ENCODE data around the gene OSBPL8. TPM values are rescaled to one million over a fixed set of nuclear protein-coding genes. Genes with fewer than 3 reads are reported as not detected.

Gene OSBPL8
- total RNA-seq, 2 experiments from 2014 or later, result 119 to 130 TPM

DNA sequence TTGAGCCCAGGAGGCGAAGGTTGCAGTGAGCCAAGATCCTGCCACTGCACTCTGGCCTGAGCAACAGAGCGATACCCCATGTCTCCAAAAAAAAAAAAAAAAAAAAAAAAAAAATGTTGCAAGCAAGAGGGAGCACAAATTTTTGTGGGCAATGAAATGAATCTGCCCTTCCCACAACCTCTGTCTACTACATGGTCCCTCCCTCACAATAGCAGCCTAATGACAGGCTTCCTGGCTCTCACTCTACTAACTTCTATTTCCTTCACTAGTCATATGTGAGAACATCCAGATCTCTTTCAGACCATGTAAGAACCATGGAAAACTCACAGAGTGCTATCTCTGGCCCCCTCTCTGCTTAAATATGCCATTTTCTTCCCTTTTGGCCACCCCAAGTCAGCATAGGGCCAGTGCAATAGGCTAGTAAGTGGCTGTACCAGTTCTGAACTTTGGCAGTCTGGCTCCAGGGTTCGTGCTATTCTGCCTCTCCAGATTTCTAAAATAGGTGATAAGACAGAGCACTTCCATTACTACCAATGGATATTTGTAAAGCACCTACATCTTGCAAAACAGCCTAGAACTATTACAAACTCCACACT is 7.1 kb downstream of the OSBPL8 start:
- H3K4me1 Mint-ChIP-seq, result peaks cover 72% of the 10 kb centered on the region
- no peaks in the 10 kb centered on the region for H3K9me3 Mint-ChIP-seq
- POLR2A ChIA-PET, result no interaction called here
- H3K4me3 Mint-ChIP-seq, result no peak overlapping the region
- CTCF ChIA-PET, result no interaction called here
- H3K27me3 Mint-ChIP-seq, result no peaks in the 10 kb centered on the region
- no peak overlapping the region for H3K27ac Mint-ChIP-seq
- H3K36me3 Mint-ChIP-seq (ENCODE audit: low read depth), result peaks cover 38% of the 10 kb centered on the region
- no peak for DNase-seq

DNA sequence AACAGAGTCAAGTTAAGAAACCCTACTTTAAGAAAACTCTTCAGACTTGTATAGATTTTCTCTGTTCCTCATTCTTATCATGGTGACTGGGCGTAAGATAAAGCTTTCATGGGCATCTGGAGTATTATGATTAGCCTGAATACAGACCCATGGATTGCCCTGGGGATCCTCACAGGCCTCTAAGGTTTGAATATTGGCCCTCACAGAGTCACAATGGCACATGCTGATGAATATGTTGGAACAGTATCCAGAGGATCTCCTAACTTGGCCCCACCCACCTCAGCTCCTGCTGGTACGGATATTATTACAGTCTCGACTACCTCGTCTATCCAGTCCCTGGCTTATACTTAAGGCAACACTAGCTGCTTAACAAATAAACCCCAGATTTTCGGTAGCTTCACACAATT is 8.1 kb downstream of the OSBPL8 start:
- H3K27ac Mint-ChIP-seq, result no peak overlapping the region
- DNase-seq, result no peak
- H3K9me3 Mint-ChIP-seq, result no peaks in the 10 kb centered on the region
- peaks cover 70% of the 10 kb centered on the region for H3K4me1 Mint-ChIP-seq
- POLR2A ChIA-PET, result no interaction called here
- CTCF ChIA-PET, result interaction anchor here (1.0 kb wide), 1 partner anchor 23 kb away, joined by 3 read pairs; no protein-coding TSS in a partner anchor
- no peak overlapping the region for H3K4me3 Mint-ChIP-seq
- H3K36me3 Mint-ChIP-seq (ENCODE audit: low read depth), result peaks cover 38% of the 10 kb centered on the region
- no peaks in the 10 kb centered on the region for H3K27me3 Mint-ChIP-seq

DNA sequence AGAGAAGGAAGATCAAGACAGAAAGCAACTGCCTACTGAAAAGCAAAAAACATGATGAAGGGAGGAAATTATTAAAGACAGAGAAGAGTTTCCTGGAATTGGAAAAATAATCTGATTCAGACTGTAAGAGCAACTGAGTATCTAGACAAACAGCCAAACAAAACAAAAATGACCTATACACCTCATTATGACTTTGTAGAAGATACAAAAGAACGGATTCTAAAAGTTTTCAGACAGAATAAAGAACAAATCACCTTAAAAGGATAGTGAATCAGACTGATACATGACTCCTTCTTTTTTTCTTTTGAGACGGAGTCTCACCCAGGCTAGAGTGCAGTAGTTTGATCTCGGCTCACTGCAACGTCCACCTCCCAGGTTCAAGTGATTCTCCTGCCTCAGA is 10.4 kb downstream of the OSBPL8 start:
- Mint-ChIP-seq H3K4me3 (no peak overlapping the region), H3K27me3 (no peaks in the 10 kb centered on the region), H3K27ac (no peak overlapping the region), H3K36me3 (ENCODE audit: low read depth) (peaks cover 20% of the 10 kb centered on the region), H3K9me3 (no peaks in the 10 kb centered on the region), H3K4me1 (peaks cover 57% of the 10 kb centered on the region)
- ChIA-PET POLR2A (no interaction called here), CTCF (no interaction called here)
- no peak for DNase-seq

DNA sequence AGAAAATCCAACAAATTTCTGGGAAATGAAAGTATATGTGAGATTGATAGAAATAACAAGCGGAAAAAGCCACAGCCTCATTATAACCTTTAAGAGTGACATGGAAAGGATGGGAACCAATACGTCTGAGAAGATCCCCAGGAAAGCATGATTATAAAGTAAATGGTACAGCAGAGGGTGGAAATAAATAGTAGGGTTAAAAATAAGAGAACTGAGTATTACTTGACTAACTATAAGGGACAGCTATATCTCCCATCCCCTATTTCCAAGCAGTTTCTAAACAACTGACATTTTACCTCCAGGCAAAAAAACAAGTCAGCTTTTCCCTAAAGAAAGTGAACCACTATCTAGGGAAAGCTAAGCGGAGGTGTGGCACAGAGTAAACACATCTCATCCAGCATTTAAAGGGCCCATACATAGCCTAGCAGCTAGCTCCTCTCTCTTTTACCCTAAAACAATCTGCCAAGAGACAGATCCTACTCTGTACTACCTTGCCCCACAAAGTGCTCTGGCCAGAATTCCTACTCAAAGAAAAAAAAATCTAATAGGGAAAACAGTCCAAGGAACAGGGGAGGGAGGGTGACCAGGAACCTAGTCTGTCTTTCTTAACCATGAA is 11.2 kb downstream of the OSBPL8 start:
- Mint-ChIP-seq H3K4me1 (peaks cover 59% of the 10 kb centered on the region), H3K27ac (no peak overlapping the region), H3K9me3 (no peaks in the 10 kb centered on the region), H3K36me3 (ENCODE audit: low read depth) (peaks cover 20% of the 10 kb centered on the region), H3K27me3 (no peaks in the 10 kb centered on the region), H3K4me3 (no peak overlapping the region)
- ChIA-PET POLR2A (no interaction called here), CTCF (no interaction called here)
- DNase-seq, result no peak

DNA sequence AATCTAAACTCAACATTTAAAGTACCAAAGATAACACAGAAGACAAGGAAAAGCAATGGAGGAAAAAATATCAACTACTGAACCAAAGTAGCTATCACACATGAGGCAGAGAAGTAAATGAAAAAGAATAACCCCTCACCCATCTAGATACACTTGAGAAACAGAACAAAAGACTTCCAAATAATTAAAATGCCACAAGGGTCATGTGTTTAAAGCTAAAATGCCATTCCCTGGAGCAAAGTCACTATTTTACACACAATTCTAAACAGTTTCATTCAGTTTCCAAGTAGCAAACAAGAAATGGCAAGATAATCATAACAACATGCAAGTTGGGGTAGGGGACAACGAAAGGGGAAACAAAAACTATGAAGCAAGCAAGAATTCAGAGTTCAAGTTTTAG is 12.0 kb downstream of the OSBPL8 start:
- Mint-ChIP-seq H3K27me3 (no peaks in the 10 kb centered on the region), H3K4me3 (no peak overlapping the region), H3K27ac (no peak overlapping the region), H3K36me3 (ENCODE audit: low read depth) (peaks cover 17% of the 10 kb centered on the region), H3K4me1 (peaks cover 57% of the 10 kb centered on the region), H3K9me3 (no peaks in the 10 kb centered on the region)
- ChIA-PET CTCF (no interaction called here), POLR2A (no interaction called here)
- DNase-seq, result no peak

DNA sequence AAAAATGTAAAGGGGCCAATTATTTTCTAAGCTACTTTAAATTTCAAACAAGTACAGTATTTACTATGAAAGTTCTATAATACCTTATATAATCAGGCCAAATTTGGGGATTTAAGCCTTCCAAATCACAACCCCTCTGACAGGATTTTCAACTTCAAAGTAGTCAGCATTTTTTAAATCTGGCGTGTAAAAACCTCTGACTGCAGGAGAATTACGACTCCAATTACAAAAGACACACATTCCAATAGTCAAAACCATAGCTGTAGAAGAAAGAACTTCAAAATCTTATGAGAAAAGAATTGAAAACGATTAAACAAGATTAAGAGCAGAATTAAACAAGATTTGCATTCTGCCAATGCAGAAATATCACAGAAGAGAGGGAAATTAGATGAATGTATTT is 12.7 kb downstream of the OSBPL8 start:
- ChIA-PET CTCF (no interaction called here), POLR2A (no interaction called here)
- no peak for DNase-seq
- H3K9me3 Mint-ChIP-seq, result no peaks in the 10 kb centered on the region
- H3K36me3 Mint-ChIP-seq (ENCODE audit: low read depth), result peaks cover 15% of the 10 kb centered on the region
- peaks cover 59% of the 10 kb centered on the region for H3K4me1 Mint-ChIP-seq
- H3K27me3 Mint-ChIP-seq, result no peaks in the 10 kb centered on the region
- H3K27ac Mint-ChIP-seq, result no peak overlapping the region
- no peak overlapping the region for H3K4me3 Mint-ChIP-seq

DNA sequence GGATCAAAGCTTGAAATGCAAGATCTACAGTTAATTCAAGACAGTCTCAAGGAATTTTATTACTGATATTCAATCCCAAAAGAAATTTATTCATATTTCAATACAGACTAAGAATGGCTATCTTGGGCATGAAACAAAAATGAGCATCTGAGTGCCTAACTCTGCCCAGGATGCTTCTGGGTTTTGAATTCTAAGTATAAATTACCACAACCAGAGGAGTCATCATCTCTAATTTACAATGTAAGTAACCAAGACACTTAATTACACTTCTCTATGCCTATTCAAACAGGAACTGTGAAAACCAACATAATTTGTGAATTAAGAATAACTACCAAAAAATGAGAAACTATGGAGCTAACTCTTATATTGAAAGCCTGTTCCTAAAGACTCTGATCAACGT is 14.1 kb downstream of the OSBPL8 start:
- H3K36me3 Mint-ChIP-seq (ENCODE audit: low read depth), result peaks cover 10% of the 10 kb centered on the region
- peaks cover 52% of the 10 kb centered on the region for H3K4me1 Mint-ChIP-seq
- ChIA-PET POLR2A (no interaction called here), CTCF (no interaction called here)
- H3K27ac Mint-ChIP-seq, result no peak overlapping the region
- no peak for DNase-seq
- no peaks in the 10 kb centered on the region for H3K9me3 Mint-ChIP-seq
- H3K4me3 Mint-ChIP-seq, result no peak overlapping the region
- H3K27me3 Mint-ChIP-seq, result no peaks in the 10 kb centered on the region

DNA sequence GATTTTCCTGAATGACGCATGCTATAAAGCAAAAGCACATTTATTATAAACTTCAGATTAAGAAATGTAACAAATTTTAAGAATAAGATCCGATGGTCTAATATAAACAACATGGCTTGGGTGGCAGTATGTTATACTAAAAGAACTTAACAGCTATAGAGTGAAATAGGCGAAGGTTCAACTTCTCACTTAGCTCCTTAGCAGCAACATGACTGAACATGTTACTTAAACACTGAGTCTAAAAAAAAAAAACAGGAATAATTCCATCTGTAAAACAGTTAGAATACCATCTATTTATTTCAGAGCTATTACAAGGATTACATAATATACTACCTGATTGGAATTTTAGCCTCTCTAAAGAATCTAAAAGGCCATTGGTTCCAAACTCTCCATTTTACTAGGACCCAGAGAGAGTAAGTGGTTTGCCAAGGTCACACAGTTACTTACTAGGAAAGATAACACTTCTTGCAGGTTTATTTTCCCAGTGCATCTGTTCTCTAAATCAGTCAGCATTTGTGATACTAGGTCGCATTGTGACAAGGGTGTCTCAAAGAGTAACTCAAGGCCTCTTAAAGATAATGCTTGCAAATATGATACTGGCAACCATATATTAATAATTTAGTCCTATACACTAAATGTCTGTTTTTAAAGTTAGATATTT is 14.8 kb downstream of the OSBPL8 start:
- no peaks in the 10 kb centered on the region for H3K27me3 Mint-ChIP-seq
- CTCF ChIA-PET, result no interaction called here
- no peak overlapping the region for H3K27ac Mint-ChIP-seq
- no peaks in the 10 kb centered on the region for H3K9me3 Mint-ChIP-seq
- H3K4me1 Mint-ChIP-seq, result peaks cover 50% of the 10 kb centered on the region
- DNase-seq, result no peak
- no peak overlapping the region for H3K4me3 Mint-ChIP-seq
- POLR2A ChIA-PET, result no interaction called here
- H3K36me3 Mint-ChIP-seq (ENCODE audit: low read depth), result peaks cover 11% of the 10 kb centered on the region

DNA sequence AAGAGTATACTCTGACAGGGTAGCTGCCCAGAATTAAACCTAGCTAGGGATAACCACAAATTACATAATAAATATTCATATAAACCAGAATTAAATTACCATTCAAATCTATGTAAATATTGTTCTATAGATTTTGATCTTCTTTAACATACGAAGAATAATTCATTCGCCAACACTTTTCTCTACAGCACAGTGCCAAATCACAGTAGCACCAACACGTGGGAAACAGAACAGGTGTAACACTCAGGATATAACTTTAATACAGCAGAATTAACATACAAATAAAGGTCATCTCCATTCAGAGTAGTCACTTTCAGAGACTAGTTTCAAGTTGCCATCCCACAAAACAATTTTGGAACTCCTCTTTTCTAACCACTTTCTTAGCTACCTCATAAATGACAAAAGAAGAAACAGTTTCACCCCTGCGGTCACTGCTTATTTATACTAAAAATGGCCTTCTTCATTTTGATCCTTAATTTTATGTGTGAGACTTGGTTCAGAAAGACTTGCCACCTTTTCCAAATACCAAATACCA is 15.7 kb downstream of the OSBPL8 start:
- Mint-ChIP-seq H3K36me3 (ENCODE audit: low read depth) (peaks cover 7% of the 10 kb centered on the region), H3K9me3 (no peaks in the 10 kb centered on the region), H3K4me3 (no peak overlapping the region), H3K4me1 (peaks cover 48% of the 10 kb centered on the region), H3K27ac (no peak overlapping the region), H3K27me3 (no peaks in the 10 kb centered on the region)
- no peak for DNase-seq
- ChIA-PET CTCF (no interaction called here), POLR2A (no interaction called here)

DNA sequence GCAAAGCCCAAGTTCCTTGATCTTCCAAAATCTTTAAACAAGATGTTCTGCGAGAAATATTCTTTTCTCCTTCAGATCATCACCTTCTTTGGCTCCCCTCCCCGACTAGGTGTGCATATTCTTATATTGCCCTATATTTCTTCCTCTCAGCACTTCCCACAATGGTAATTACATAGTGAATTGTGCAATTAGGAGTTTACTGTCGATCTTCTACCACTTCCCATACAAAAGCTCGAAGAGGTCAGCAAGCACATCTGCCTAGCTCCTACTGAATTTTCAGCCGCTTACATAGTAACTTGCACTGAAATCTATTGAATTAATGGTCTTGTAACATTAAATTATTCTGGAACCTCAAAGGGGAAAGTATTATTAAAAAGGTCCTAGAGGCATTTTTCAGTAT is 16.7 kb downstream of the OSBPL8 start:
- no peaks in the 10 kb centered on the region for H3K9me3 Mint-ChIP-seq
- CTCF ChIA-PET, result no interaction called here

DNA sequence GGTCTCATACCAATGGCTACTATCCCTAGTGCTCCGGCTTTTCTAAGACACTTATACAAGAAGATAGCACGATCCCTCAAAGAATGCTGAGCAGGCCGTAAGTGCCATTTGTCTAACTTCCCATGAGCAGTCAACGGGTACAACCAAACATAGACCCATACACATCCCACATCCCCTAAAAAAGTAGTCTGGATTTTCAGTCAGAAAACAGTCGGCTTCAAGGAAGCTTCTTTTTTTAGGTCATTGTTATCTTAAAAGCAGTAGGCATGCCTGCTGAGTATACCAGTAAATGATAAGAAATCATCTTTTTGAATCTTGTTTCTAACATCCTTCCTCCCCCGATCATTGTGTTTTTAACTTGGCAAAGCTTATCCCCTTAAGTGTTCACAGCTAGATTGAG is 19.8 kb downstream of the OSBPL8 start:
- DNase-seq, result no peak
- H3K36me3 Mint-ChIP-seq (ENCODE audit: low read depth), result peaks cover 17% of the 10 kb centered on the region
- peaks cover 25% of the 10 kb centered on the region for H3K4me1 Mint-ChIP-seq
- H3K27ac Mint-ChIP-seq, result no peak overlapping the region
- ChIA-PET POLR2A (no interaction called here), CTCF (interaction anchor here (0.5 kb wide), 1 partner anchor 11 kb away, joined by 4 read pairs; no protein-coding TSS in a partner anchor)
- H3K9me3 Mint-ChIP-seq, result peaks cover 2% of the 10 kb centered on the region
- H3K4me3 Mint-ChIP-seq, result no peak overlapping the region
- no peaks in the 10 kb centered on the region for H3K27me3 Mint-ChIP-seq

More for the DNA sequence above, 16.7 kb downstream of the OSBPL8 start:
- POLR2A ChIA-PET, result no interaction called here
- H3K27me3 Mint-ChIP-seq, result no peaks in the 10 kb centered on the region
- H3K27ac Mint-ChIP-seq, result no peak overlapping the region
- DNase-seq, result no peak
- no peak overlapping the region for H3K4me3 Mint-ChIP-seq
- H3K4me1 Mint-ChIP-seq, result peaks cover 39% of the 10 kb centered on the region
- peaks cover 2% of the 10 kb centered on the region for H3K36me3 Mint-ChIP-seq (ENCODE audit: low read depth)

DNA sequence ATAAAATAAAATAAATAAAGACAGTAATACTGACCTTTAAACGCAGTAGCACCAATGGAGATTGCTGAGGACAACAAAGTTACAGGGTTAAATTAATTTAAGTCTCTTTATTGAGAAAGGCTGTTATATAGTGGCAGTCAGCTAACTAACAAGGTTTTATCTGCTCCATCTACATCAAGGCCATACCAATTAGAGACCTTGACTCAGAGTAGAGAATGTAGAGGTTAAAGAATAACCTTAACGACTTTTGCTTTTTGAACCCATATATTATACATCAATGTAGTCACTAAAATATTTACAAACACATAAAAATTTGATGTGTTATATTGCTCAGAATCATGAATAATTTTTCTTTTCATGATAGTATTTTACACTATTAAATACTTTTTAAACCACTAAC is 21.6 kb downstream of the OSBPL8 start:
- Mint-ChIP-seq H3K27ac (no peak overlapping the region), H3K4me1 (peaks cover 22% of the 10 kb centered on the region), H3K36me3 (ENCODE audit: low read depth) (peaks cover 30% of the 10 kb centered on the region), H3K4me3 (no peak overlapping the region), H3K27me3 (no peaks in the 10 kb centered on the region), H3K9me3 (peaks cover 2% of the 10 kb centered on the region)
- no peak for DNase-seq
- ChIA-PET CTCF (no interaction called here), POLR2A (no interaction called here)

DNA sequence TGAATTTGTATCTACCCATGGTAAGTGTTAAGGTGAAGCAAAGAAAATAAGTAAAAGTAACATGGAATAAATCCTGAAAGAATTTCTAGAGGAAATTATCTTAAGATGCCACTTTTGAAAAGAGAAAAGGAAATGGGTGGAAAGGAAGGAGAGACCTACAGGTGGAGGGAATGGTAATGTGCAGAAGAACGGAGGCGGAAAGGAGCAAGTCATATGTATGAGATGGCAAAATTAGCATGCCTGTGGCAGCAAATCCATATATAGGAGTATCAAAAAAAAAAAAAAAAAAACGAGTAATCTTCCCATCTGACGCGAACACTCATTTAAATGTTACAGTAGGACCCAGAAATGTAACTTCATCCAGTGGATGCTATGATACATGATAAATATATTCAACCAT is 23.0 kb downstream of the OSBPL8 start:
- CTCF ChIA-PET, result no interaction called here
- Mint-ChIP-seq H3K4me3 (no peak overlapping the region), H3K27me3 (no peaks in the 10 kb centered on the region), H3K9me3 (peaks cover 2% of the 10 kb centered on the region), H3K27ac (no peak overlapping the region), H3K36me3 (ENCODE audit: low read depth) (peaks cover 35% of the 10 kb centered on the region), H3K4me1 (peaks cover 14% of the 10 kb centered on the region)
- POLR2A ChIA-PET, result no interaction called here
- DNase-seq, result no peak

DNA sequence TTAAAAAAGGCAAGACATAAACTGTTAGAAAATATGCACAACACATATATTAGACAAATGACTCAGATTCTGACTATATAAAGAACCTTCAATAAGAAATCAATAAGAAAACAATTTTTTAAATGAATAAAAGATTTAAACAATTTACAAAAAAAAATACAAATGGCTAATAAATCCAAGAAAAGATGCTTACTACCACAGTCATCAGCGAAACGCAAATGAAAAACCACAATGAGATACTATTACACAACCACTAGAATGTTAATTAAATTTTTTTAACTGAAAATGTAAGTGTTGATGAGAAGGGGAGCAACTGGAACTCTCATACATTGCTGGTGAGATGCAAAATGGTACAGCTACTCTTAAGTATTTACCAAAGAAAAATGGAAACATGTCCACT is 24.4 kb downstream of the OSBPL8 start:
- H3K27ac Mint-ChIP-seq, result no peak overlapping the region
- CTCF ChIA-PET, result no interaction called here
- no peaks in the 10 kb centered on the region for H3K27me3 Mint-ChIP-seq
- POLR2A ChIA-PET, result no interaction called here
- H3K36me3 Mint-ChIP-seq (ENCODE audit: low read depth), result peaks cover 46% of the 10 kb centered on the region
- H3K4me3 Mint-ChIP-seq, result no peak overlapping the region
- H3K4me1 Mint-ChIP-seq, result peaks cover 16% of the 10 kb centered on the region
- no peak for DNase-seq
- peaks cover 2% of the 10 kb centered on the region for H3K9me3 Mint-ChIP-seq
